CD4-positive, alpha-beta T cell treated with Interleukin-6 at 100 ng/mL for 8 hours (primary cell): ENCODE data around the gene TMEM170A.
"Not testable (repeated sequence)": the region's sequence is repeated elsewhere in the genome, so short reads cannot be mapped to it uniquely, and the experiment has no call there.

ENCODE experiments used
- DNase-seq: peaks from one replicate; pipeline ENCODE4 v3.0.0-alpha.2; 2020; ENCODE audit warnings: mixed read lengths, low spot score

Gene TMEM170A

DNA sequence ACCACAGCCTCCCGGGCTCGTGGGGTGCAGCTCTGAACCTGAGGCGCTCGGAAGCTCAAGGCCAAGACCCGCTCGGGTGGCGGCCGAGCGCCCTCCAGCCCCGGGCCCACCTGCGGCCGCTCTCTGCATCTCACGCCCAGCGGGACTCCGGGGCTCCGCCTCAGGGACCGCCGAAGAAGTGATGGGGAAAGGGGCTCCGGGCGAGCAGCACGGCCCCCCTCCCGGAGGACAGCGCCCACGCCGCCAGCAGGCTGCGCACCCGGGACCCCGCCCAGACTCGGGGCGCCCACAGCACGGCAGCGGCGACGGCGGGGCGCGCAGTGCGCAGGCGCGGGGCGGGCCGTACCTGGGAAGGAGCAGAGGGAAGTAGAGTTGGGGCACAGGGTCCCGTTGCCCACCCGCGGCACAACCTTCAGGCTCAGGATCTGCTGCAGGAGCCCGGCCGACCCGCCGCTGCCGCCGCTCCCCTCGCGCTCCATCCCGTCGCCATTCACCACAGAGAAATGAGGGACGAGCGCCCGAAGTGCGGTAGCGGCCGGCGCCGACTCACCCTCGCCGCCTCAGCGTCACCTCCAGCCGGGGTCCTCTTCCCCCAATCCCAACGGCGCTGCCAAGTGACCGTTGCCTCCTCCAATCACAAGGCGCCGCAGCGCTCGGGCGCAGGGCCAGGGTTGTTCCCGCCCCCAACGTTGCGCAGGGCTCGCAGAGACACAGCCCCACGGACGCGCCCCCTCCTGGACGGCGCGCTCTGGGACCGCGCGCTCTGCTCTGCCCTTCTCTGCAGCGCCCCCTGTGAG is at the start of gene TMEM170A:
TSS of gene TMEM170A (minus strand) at position 568 of the 797 bp plus-strand sequence. CDS start at position 479, 89 bp downstream.
- peak; percentile 99 for DNase-seq

DNA sequence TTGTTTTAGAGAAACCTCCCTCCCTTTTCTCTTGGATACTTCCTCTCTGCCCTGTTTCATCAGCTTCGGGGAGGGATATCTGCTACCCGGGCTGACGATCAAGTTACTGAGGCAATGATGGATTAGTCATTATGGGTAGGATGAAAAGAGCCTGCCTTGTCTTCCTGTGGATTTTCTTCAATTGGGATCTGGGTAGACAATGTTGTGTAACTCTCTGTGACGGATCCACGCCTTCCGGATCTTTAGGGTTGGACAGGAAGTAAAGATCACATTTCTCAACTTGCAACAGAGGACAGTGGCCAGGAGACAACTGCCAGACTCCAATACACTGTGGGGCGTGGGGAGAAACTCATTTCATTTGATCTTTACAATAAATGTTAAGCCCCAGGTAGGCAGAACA is 42.1 kb upstream of the TMEM170A start:
- no peak for DNase-seq

- DNase-seq: no peak
These were observed 41.6 kb upstream of the TMEM170A start for GRCh38 chr16:75506107-75506506.

DNA sequence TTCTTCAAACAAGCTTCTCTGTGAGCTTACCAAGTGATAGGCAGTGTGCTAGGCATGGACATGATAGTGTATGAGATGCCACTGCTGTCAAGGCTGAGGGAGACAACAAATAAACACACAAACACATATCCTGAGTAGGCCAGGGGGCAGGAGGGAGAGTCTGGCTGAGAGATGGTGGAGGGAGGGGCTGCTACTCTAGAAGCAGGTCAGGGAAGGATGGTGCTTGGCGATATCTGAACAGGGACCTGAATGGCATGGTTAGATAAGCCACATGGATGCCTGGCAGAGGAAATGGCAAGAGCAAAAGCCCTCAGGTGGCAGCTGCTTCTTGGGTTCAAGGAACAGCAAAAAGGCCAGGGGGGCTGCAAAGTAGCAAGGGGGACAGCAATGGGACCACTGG is 39.3 kb upstream of the TMEM170A start:
- no peak for DNase-seq

DNA sequence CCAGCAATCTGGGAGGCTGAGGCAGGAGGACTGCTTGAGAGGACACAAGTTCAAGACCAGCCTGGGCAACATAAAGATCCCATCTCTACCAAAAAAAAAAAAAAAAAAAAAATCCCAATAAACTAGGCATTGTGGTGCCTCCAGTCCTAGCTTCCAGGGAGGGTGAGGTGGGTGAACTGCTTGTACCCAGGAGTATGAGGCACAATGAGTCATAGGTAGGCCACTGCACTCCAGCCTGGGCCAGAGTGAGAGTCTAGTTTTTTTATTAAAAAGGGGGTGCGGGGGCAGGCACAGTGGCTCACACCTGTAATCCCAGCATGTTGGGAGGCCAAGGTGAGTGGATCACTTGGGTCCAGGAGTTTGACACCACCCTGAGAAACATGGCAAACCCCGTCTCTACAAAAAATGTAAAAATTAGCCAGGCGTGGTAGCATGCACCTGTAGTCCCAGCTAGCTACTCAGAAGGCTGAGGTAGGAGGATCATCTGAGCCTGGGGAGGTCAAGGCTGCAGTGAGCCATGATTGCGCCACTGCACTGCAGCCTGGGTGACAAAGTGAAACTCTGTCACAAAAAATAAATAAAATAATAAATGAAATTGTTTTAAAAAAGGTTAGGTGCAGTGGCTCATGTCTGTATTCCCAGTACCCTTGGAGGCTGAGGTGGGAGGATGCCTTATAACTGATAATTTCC is 38.6 kb upstream of the TMEM170A start:
- DNase-seq: no peak

DNA sequence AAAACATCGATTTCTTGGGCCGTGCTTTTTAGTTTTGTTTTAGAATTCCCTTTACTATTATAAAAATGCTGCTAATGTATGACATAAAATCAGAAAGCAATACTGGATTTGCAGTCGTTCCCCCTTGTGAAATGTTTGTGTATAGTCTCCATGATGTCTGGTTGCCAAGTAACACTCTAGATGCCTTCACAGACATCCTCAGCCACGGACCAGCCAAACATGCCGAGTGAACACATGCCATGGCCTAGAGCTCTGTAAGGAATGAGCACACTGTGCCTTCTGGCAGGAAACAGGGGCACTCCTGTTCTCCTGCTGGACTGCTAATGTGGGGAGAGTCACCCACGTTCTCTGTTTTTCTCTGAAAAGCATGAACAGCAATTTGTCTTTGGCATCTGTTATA is 37.3 kb upstream of the TMEM170A start:
- not testable (repeated sequence) for DNase-seq

GRCh38 chr16:75501359-75501758 is 36.9 kb upstream of the TMEM170A start:
- no peak for DNase-seq

DNA sequence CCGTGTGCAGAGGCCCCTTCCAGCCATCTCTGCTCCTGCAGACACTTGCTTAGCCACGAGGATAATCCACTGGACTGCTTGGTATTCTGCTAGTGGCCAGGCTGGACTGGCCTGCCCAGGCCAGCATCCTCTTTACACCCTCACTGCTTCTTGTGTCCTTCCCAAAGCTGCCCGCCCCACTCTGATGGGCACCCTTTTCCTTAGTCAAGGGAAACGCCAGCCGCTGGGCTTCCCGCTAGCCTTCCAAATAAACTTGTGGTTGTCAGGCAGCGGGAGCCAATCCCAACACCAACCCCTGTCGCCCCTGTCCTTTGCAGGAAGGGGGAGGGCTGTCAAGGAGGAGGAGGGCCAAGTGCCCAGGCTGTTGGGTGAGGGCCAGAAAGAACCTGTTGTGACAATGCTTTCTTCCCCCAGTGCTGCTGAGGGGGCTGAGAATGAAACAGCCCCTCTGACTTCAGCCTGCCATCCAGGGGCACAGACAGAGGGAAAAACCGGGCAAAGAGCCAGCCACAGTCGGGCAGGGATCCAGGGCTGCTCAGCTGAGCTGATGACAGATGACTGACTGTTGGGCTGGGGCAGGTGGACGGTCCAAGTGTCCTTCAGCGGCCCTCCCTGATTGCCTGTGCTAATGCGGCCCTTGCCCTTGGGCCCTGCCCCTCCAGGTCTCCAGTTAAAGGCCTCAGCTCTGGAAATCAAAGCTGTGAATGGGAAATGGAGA is 34.3 kb upstream of the TMEM170A start:
- DNase-seq: not testable (repeated sequence)

- DNase-seq: no peak
These were observed 33.1 kb upstream of the TMEM170A start for GRCh38 chr16:75497558-75497957.

DNA sequence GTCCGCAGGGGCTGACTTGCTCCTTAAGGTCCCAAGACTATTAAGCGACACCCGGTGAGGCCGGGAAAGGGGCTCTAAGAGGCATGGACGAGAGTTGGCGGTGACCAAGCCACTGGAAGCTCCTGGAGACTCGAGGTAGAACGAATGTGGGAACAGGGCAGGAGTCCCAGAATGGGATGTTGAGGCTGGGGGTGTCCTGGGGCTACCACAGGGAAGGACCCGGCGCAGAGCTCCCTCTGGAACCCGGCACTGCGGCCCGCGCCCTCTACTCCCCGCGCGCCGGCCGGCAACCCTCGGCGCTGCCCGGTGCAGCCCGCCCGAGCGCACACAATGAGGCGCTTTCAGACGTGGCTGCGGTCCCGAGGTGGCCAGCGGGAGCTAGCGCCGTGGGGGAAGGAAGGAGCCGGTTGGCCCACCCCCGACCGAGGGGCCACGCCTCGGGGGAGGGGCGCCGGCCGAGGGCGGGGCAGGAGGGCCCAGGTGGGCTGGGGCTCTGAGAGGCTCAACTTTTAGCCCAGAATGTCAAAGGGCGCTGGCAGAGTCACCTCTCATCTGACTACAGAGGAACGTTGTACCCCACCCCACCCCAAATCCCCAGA is 30.7 kb upstream of the TMEM170A start, which contains the start of gene CHST6:
TSS of gene CHST6 (minus strand) at position 366 of the 599 bp plus-strand sequence. CDS start 15,613 bp downstream, outside the sequence.
- DNase-seq: no peak

GRCh38 chr16:75494661-75495075 is 30.2 kb upstream of the TMEM170A start:
- no peak for DNase-seq

DNA sequence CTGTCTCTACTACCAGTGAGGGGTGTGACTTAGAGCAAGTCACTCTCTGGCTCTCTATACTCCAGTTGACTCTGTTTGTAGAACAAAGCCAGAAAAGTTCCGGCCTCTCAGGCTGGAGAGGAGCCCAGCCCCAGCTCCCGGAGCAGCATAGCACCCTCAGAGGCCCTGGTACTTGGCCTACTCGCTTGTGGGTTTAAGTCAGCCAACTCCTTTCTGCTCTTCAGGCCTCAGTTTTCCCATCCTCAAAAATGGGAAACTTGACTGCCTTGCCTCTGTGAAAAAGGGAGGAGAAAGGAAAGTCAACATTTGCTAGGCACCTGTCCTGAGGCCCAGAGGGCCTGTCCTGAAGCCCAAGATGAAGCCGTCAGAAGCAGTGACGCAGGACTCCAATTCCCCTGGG is 29.7 kb upstream of the TMEM170A start:
- no peak for DNase-seq

GRCh38 chr16:75491876-75492275 is 27.4 kb upstream of the TMEM170A start:
- no peak for DNase-seq

DNA sequence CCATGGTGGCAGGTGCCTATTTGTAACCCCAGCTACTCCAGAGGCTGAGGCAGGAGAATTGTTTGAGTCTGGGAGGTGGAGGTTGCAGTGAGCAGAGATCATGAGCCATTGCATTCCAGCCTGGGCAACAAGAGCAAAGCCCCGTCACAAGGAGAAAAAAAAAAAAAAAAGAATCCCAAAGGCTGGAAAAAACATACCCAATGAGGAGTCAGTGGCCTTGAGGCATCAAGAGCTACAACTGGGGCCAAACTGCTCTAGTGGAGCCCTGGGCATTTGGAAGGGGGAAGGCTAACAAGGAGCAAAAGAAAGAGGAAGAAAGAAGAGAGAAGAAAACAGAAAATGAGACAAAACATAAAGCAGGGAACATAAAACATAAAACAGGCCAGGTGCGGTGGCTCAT is 23.8 kb upstream of the TMEM170A start:
- no peak for DNase-seq

DNA sequence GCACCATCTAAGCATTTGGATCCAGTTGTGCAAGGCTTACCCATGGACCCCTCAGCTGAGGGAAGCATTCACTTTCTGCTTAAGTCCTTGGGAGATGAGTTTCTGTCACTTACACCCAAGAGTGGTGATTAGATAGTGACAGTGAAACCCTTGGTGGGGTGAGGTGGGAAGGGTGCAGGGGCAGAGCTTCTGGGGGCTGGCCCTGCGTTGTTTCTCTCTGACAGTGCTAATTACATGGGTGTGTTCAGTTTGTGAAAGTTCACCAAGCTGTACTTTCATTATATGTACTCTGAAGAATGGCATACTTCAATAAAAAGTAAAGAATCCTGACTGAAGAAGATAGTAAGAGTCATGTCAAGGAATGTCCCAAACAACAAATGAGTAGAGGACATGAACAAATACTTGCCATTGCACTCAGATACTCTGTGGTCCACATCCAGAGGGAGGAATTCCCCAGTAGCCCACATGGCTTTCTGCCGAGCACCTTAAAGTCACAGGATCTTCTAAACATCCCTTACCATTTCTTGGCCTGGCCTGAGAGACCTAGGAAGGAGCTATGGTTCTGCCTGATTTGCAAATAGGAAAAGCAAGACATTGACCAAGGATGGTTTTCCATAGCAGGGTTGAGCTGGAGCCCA is 22.3 kb upstream of the TMEM170A start:
- no peak for DNase-seq

GRCh38 chr16:75486014-75486675 is 21.7 kb upstream of the TMEM170A start:
- no peak for DNase-seq

DNA sequence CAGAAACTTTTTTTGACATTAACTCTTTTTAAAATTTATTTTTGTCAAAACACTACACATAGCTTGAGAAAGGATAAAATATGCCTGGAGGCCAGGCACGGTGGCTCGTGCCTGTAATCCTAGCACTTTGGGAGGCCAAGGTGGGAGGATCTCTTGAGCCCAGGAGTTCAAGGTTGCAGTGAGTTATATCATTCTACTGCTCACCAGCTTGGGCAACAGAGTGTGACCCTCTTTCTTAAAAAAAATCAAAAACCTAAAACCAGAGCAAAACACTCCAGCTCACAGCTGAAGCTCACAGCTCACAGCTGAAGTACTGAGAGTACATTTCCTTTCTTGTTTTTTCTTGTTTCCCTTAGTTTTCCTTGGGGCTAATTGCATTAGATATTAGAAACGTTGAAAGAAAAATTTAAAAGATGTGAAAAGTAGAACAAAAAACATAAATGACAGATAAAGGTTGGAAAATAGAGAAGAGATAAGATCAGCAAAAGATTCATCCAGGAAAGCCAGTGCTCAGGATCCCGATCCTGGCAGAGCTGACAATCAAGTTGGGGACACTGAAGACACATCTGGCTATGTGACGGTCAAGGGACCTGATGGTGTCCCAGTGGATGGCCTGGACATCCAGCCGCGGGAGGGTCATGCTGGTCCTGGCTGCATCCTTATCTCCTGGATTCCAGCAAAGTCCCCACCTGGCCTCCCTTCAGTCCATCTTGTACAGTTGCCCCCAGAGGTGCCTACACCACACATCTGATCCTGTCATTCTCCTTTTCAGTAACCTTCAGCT is 20.9 kb upstream of the TMEM170A start:
- DNase-seq: no peak

DNA sequence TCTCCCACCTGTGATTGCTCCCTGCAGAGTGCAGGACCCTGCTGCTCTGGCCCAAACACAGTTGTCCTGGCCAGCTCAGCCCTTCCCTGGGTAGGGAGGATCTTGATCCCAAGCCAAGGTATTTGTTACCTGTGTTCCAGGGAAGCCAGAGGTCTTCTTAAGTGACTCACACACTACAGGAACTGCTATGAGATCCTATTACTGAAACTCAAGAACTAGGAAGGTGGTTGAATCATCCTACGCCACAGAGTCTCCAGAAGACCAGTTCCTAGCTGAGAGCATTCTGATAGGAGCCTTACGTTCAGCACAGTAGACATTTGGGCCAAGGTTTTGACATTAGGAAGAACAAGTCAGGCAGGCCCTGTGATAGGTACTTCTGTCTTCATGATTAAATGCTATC is 18.7 kb upstream of the TMEM170A start:
- no peak for DNase-seq

DNA sequence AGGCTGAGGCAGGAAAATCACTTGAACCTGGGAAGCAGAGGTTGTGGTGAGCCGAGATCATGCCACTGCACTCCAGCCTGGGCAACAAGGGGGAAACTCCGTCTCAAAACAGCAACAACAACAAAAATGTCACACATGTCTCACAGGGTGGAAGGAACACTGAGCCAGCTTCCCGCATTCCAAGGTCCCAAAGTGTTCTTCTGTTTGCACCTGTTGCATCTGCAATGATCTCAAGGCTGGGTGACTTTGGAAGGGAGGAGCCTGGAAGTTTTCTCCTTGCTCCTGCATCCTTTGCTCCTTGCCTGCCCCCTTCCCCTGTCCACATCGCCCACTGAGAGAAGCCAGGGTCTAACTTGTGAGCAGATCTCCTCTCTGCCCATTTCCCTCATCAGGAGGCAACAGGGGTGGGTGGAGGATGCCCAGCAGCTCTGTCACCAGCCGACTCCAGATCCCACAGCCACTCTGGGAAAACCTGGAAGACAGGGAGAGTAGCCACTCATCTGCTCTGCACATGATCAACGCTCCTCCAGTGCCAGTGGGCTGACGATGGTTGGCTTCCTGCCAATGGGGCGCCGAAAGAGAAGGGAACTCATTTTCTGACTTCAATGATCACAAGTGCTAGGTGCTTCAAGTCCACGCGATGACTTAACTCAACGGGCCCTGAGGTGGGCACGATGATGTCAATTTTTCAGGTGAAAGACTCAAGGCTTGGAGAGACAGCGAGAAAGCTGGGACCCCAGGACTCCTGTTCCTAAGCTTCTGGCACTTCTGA is 18.1 kb upstream of the TMEM170A start:
- DNase-seq: no peak

DNA sequence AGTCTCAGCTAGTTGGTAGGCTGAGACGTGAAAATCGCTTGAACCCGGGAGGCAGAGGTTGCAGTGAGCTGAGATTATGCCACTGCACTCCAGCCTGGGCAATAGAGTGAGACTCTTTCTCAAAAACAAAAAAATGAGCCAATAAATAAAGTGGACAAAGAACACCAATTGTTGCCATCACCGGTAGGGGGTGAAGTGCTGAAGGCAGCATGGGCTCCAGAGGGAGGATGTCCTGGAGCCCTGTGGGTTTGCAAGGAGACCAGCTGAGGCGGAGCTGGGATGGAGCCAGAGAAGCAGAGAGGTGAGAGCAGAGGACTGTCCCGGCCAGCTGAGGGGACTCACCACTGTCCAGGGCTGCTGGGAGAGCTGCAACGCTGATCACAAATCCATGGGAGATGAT is 17.0 kb upstream of the TMEM170A start:
- no peak for DNase-seq
